Measurements from ENCODE around the gene ARF1. TPM values are rescaled to one million over a fixed set of nuclear protein-coding genes. Genes with fewer than 3 reads are reported as not detected.

The ARF1 gene
- total RNA-seq, 1 experiment from 2014 or later: 595 TPM

- H3K9me2 ChIP-seq (ENCODE audit: insufficient read depth): no peaks in the 10 kb centered on the region
- POLR2A ChIA-PET (ENCODE audit: unreplicated experiment): no interaction called here
- no peaks in the 10 kb centered on the region for H3K27me3 ChIP-seq (ENCODE audit: insufficient read depth, low read depth)
- peaks cover 26% of the 10 kb centered on the region for H3K79me2 ChIP-seq (ENCODE audit: low read depth)
- TF ChIP-seq EZH2 (IDR thresholded peaks at IDR 0.05; ENCODE audit: low read depth) (no peak), CTCF (conservative IDR thresholded peaks at IDR 0.05) (no peak)
- CTCF ChIA-PET: interaction anchor here (0.6 kb wide), 1 partner anchor 73 kb away, joined by 3 read pairs; no protein-coding TSS in a partner anchor
- no peaks in the 10 kb centered on the region for H3K36me3 ChIP-seq (ENCODE audit: low read depth)
- H4K20me1 ChIP-seq (ENCODE audit: insufficient read depth): peaks cover 11% of the 10 kb centered on the region
- BruUV-seq (replicated peaks): no TSS peak
- H3K4me1 ChIP-seq (replicated peaks; ENCODE audit: insufficient read depth): 0 out of 2 replicates have a peak, but pooled peaks cover 5% of the 10 kb centered on the region
- no peak overlapping the region for H3K4me2 ChIP-seq
- H3K4me3 ChIP-seq: no peak overlapping the region
- H3K9me3 ChIP-seq (ENCODE audit: insufficient read depth, low read depth): no peaks in the 10 kb centered on the region
- H3F3A ChIP-seq (ENCODE audit: insufficient read depth, low read depth): peaks cover 11% of the 10 kb centered on the region; the same call in 1 of the 2 replicates
- intact Hi-C loops (cut with micrococcal nuclease; ENCODE audit: unreplicated experiment): no loop called here
- no peak overlapping the region for H3K27ac ChIP-seq
- H2AFZ ChIP-seq: no peak overlapping the region
- DNase-seq: no peak
Measured at GRCh38 chr1:228076796-228077430, 5.6 kb upstream of the ARF1 start.

- BruUV-seq (replicated peaks): no TSS peak
- Histone ChIP-seq H3K4me2 (no peak overlapping the region), H3K27me3 (ENCODE audit: insufficient read depth, low read depth) (no peaks in the 10 kb centered on the region), H3K4me3 (no peak overlapping the region), H3K36me3 (ENCODE audit: low read depth) (no peaks in the 10 kb centered on the region), H3K9me3 (ENCODE audit: insufficient read depth, low read depth) (no peaks in the 10 kb centered on the region), H2AFZ (no peak overlapping the region), H4K20me1 (ENCODE audit: insufficient read depth) (peaks cover 11% of the 10 kb centered on the region), H3K4me1 (replicated peaks; ENCODE audit: insufficient read depth) (0 out of 2 replicates have a peak, but pooled peaks cover 5% of the 10 kb centered on the region), H3K79me2 (ENCODE audit: low read depth) (peaks cover 32% of the 10 kb centered on the region), H3K27ac (no peak overlapping the region), H3K9me2 (ENCODE audit: insufficient read depth) (no peaks in the 10 kb centered on the region), H3F3A (ENCODE audit: insufficient read depth, low read depth) (peaks cover 7% of the 10 kb centered on the region; the same call in 1 of the 2 replicates)
- POLR2A ChIA-PET (ENCODE audit: unreplicated experiment): no interaction called here
- DNase-seq: no peak
- CTCF ChIA-PET: interaction anchor here (0.6 kb wide), 1 partner anchor 74 kb away, joined by 3 read pairs; no protein-coding TSS in a partner anchor
- TF ChIP-seq EZH2 (IDR thresholded peaks at IDR 0.05; ENCODE audit: low read depth): no peak
- no peak for TF ChIP-seq CTCF (conservative IDR thresholded peaks at IDR 0.05)
- intact Hi-C loops (cut with micrococcal nuclease; ENCODE audit: unreplicated experiment): no loop called here
Measured at GRCh38 chr1:228077565-228078330, 4.8 kb upstream of the ARF1 start.

GRCh38 chr1:228079013-228079412 is 3.5 kb upstream of the ARF1 start:
- H3K27ac ChIP-seq: no peak overlapping the region
- no peak overlapping the region for H3K4me3 ChIP-seq
- intact Hi-C loops (cut with micrococcal nuclease; ENCODE audit: unreplicated experiment): no loop called here
- TF ChIP-seq CTCF (conservative IDR thresholded peaks at IDR 0.05): no peak
- TF ChIP-seq EZH2 (IDR thresholded peaks at IDR 0.05; ENCODE audit: low read depth): no peak
- no peak overlapping the region for H2AFZ ChIP-seq
- peaks cover 5% of the 10 kb centered on the region; the same call in 1 of the 2 replicates for H3K4me1 ChIP-seq (replicated peaks; ENCODE audit: insufficient read depth)
- peaks cover 45% of the 10 kb centered on the region for H3K79me2 ChIP-seq (ENCODE audit: low read depth)
- peaks cover 7% of the 10 kb centered on the region; the same call in 1 of the 2 replicates for H3F3A ChIP-seq (ENCODE audit: insufficient read depth, low read depth)
- DNase-seq: no peak
- H3K4me2 ChIP-seq: no peak overlapping the region
- no peaks in the 10 kb centered on the region for H3K27me3 ChIP-seq (ENCODE audit: insufficient read depth, low read depth)
- no TSS peak for BruUV-seq (replicated peaks)
- CTCF ChIA-PET: no interaction called here
- no peaks in the 10 kb centered on the region for H3K9me3 ChIP-seq (ENCODE audit: insufficient read depth, low read depth)
- no peaks in the 10 kb centered on the region for H3K9me2 ChIP-seq (ENCODE audit: insufficient read depth)
- peaks cover 17% of the 10 kb centered on the region for H4K20me1 ChIP-seq (ENCODE audit: insufficient read depth)
- POLR2A ChIA-PET (ENCODE audit: unreplicated experiment): no interaction called here
- H3K36me3 ChIP-seq (ENCODE audit: low read depth): peaks cover 8% of the 10 kb centered on the region; the same call in 1 of the 2 replicates

Measured in PC-9 (cell line).